HuH-7 (cell line): Measurements from ENCODE around the gene PAFAH1B1.
"Not testable (repeated sequence)": the region's sequence is repeated elsewhere in the genome, so short reads cannot be mapped to it uniquely, and the experiment has no call there.

Experiments
- DNase-seq: peaks from one replicate; pipeline ENCODE4 v3.0.0; 2011; ENCODE audit warnings: low spot score

The PAFAH1B1 gene

DNA sequence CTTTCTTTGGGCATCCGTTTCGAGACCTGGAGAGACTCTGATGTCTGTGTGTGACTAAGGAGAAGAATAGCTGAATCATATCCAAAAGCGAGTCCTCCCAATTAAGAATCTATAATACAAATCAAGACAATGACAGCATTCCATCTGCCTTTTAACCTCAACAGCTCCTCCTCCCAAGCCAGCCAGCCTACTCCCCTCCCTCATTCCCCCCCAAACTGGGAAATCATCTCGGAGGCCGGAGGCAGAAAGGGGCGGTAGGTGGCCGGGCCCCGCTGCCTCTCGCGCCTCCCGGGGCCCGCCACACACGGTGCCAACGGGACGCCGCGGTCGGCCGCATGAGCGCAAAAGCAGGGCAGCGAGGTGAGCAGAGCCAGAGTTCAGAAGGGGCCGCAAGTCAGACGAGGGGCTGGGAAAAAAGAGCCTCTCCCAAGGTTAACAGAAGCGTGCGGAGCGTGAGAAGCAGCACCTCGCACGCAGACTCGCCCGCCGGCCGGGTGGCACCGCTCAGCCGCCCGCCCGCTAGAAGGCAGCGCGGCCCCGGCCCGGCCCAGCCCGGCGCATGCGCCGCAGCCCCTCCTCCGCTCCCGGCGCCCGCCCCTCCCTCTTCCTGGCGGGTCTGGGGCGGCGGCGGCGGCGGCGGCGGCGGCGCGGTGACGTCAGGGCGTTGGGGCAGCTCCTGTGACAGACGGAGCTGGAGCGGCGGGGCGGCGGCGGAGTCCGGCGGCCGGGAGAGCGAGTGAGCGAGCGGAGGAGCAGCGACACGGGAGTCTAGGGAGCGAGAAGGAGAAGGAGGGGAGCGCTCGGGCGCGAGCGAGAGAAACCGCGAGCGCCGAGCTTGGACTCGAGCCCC is at the start of gene PAFAH1B1:
PAFAH1B1 (plus strand) TSS at position 684 of the 850 bp plus-strand sequence. CDS start 44,635 bp downstream, outside the sequence.
- DNase-seq: peak; percentile 76

DNA sequence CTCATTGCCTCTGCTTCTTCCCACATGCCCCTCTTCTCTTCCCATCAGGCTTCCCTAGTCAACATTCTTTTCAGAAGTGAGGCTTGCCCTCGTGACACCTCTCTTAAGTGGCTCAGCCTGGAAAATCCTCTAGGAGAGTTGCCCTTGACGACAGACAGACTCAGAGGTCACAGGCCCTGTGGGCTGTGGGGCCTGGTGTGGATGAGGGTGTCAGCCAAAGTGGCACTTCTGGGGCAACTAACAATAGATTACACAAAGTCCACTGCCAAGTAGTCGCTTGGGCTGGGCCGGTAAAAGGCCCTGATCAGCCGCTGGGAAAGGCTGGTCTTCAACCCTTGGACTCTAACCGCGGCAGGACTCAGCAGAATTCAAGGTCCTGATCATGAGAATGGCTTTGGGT is 48.1 kb upstream of the PAFAH1B1 start:
- no peak for DNase-seq

DNA sequence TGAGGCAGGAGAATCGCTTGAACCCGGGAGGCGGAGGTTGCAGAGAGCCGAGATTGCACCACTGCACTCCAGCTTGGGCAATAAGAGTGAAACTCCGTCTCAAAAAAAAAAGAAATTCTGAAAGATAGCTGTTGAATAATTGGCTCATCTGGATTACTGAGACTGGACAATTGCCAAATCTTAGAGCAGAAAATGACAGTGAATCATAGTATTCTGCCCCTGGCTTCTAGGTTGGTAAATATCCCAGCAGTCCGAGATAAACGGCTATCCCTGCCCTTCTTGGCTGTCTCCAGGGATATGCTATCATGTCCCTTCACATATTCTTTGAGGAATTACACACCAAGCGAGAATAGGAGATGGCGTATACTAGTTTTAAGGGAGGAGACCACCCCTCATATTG is 46.3 kb upstream of the PAFAH1B1 start:
- no peak for DNase-seq

- not testable (repeated sequence) for DNase-seq
Observed at GRCh38 chr17:2548026-2548425, 45.4 kb upstream of the PAFAH1B1 start.

DNA sequence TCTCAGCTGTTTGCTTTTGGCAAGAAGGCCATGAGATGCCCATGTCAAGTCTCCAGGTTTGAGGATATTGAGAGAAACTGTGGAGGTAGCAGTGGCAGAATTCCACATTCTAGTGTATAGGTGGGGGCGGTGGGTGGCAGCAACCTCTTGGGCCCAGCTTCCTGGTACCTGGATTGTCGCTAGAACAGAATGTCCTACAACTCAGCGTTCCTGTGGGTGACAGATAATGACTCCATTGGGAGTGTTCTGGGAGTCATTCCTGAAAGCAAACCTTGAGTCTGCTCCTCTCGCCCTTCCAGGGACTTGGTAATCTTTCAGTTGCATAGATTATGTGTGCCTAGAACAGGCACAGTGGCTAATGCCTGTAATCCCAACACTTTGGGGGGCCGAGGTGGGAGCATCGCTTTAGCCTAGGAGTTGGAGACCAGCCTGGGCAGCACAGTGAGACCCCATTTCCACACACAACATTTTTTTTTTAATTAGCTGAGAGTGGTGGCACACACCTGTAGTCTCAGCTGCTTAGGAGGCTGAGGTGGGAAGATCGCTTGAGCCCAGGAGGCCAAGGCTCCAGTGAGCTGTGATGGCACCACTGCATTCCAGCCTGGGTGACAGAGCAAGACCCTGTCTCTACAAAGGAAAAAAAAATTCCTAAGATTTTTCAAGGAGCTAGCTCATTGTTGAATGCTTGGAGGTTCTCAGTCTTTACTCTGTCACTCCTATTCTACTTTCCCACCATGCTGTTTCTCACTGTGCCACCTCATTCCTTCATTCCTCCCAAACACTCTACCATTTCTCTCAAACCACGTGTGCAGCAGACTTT is 43.9 kb upstream of the PAFAH1B1 start:
- no peak for DNase-seq

DNA sequence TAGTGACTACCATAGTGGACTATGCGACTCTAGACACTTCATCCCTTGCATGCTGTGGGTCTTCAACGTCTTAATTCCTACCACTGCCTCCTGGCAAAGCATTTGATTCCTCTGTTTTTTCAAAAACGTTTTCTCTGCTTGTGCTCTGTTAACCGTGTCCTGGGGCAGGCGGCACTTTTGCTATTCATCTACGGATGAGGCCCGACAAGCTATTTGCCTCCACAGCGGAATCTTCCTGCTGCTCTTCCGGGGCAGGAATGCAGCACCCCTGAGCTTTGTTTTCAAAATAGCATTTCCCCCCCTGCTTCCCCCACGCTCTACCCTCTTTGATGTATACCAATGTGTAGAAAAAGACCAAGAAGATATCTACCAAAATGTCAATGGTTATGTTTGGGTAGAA is 42.0 kb upstream of the PAFAH1B1 start:
- no peak for DNase-seq

DNA sequence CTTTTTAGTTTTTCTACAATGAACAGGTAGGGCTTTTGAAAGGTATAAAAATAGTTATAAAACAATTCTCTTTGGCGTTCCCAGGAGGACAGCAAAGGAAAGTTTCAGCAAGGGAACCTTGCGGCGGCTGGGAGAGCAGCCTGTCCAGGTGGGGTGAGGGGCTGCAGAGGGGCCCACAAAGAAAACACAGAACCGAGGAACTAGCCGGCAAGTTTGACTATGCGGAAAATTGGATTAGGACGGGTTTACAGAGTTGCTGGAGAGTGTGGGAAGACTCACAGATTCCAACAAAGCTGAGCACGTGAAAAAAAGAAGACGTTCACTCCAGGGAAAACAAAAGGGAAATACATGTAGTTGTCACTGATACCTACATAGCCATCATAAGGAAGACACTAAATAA is 41.5 kb upstream of the PAFAH1B1 start:
- DNase-seq: no peak

GRCh38 chr17:2560658-2561057 is 32.8 kb upstream of the PAFAH1B1 start:
- DNase-seq: no peak

GRCh38 chr17:2562162-2562858 is 31.1 kb upstream of the PAFAH1B1 start:
- DNase-seq: no peak

DNA sequence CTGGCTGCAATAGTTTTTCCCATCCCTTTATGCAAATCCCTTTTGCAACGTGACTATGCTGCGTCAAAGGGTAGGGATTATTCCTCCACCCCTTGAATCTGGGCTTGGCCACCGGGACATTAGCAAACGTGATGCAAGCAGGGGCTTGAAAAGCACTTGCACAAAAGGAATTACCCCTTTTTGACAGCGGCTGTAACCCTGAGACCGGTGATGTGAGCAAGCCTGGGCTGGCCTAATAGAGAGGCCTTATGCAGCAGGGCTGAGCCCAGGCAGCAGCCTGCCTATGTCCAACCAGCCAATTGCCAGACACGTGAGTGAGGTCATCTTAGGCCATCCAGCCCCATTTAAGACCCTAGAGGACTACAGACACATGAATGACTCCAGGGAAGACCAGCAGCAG is 30.4 kb upstream of the PAFAH1B1 start:
- no peak for DNase-seq

- no peak for DNase-seq
Observed at GRCh38 chr17:2563543-2563942, 29.9 kb upstream of the PAFAH1B1 start.

DNA sequence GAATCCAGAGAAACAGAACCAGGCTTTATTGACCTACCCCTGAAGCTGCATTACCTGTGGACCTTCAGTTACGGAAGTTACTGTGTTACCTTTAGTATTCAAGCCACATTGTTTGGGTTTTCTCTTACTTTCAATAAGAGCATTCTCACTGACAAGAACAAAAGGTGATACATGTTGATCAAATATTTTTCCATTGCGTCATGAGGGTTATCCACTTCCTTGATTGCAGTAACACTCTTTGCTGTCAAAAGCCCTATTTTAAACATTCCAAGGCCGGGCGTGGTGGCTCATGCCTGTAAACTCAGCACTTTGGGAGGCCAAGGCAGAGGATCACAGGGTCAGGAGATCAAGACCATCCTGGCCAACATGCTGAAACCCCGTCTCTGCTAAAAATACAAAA is 28.6 kb upstream of the PAFAH1B1 start:
- no peak for DNase-seq

- no peak for DNase-seq
Observed at GRCh38 chr17:2566056-2566455, 27.4 kb upstream of the PAFAH1B1 start.

DNA sequence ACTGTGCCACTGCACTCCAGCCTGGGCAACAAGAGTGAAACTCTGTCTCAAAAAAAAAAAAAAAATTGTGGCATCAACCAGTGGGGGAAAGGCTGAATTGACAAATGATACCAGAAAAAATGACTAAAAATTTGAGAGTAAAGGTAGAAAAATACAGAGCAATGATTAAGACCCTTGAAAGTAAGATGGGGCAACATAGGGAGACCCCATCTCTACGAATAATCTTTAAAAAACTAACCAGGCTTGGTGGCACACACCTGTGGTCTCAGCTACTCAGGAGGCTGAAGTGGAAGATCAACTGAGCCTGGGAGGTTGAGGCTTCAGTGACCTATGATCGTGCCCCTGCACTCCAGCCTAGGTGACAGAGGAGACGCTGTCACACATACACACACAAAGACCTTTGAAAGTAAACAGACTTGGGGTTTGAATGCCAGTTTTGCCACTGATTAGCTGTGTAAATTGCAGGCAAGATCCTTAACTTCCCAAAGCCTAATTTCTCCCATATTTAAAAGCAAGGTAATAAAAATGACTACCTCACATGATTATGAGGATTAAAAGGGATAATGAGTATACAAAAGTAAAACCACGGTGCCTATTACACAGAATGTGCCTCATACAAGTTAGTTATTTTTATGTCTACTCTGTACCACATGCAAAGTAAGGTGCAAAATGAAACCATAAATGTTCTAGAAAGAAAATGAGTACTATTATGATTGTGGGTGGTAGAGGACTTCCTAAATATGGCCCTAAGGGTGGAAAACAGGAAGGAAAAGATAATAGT is 21.7 kb upstream of the PAFAH1B1 start:
- no peak for DNase-seq

DNA sequence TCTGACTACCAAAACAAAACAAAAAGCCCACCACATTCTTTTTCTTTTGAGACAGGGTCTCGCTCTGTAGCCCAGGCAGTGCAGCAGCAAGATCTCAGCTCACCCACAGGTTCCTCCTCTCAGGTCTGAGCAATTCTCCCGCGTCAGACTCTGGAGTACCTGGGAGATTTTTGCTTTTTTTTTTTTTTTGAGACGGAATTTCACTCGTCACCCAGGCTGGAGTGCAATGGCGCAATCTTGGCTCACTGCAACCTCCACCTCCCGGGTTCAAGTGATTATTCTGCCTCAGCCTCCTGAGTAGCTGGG is 21.2 kb upstream of the PAFAH1B1 start:
- DNase-seq: not testable (repeated sequence)

DNA sequence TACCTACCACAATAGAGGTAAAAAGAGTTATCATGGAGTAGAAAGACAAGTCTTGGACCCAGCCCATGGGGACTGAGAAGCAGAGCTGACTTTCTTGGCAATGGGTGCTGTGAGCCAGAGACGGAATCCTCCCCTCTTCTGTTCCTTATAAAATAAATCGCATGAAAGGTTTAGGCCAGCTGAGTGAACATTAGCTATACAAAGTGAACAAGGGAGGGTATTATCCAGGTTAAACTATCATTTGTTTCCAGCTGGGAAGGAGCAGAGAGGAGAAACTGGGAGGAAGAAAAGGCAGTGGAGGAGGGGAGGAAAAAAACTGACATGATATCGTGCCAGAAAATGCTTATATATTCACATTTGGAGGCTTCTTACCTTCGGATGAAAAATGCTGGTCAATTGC is 13.3 kb upstream of the PAFAH1B1 start:
- DNase-seq: no peak

DNA sequence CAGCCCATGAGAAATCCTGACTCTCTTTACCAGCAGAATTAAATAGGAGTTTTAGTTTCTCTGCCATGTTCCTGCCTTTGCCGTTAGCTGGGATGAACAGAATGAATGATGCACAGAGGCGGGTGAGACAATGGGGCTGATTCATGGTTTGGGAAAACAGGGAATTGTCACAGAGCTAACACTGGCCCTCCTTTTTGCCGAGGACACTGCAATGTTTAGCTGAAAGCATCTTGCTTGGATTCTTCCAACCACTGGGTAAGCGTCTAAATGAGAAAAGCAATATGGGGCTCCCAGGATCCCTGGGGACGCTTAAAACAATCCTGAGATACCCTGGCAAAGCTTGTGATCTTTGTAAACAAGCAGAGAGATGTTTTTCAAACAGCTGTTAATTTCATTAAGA is 12.8 kb upstream of the PAFAH1B1 start:
- DNase-seq: no peak

GRCh38 chr17:2582493-2582892 is 11.0 kb upstream of the PAFAH1B1 start:
- DNase-seq: no peak

DNA sequence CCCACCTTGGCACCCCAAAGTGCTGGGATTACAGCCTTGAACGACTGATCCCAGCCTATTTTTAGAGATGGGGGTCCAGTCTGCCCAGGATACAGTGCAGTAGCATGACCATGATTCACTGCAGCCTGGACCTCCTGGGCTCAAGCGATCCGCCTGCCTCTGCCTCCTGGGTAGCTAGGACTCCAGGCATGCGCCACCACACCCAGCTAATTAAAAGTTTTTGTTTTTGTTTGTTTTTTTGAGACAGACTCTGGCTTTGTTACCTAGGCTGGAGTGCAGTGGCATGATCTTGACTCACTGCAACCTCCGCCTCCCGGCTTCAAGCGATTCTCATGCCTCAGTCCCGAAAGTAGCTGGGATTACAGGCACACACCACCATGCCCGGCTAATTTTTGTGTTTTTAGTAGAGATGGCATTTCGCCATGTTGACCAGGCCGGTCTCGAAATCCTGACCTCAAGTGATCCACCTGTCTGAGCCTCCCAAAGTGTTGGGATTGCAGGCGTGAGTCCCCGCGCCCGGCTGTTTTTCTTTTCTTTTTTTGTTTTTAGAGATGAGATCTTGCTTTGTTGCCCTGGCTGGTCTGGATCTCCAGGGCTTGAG is 2.3 kb upstream of the PAFAH1B1 start:
- DNase-seq: no peak

DNA sequence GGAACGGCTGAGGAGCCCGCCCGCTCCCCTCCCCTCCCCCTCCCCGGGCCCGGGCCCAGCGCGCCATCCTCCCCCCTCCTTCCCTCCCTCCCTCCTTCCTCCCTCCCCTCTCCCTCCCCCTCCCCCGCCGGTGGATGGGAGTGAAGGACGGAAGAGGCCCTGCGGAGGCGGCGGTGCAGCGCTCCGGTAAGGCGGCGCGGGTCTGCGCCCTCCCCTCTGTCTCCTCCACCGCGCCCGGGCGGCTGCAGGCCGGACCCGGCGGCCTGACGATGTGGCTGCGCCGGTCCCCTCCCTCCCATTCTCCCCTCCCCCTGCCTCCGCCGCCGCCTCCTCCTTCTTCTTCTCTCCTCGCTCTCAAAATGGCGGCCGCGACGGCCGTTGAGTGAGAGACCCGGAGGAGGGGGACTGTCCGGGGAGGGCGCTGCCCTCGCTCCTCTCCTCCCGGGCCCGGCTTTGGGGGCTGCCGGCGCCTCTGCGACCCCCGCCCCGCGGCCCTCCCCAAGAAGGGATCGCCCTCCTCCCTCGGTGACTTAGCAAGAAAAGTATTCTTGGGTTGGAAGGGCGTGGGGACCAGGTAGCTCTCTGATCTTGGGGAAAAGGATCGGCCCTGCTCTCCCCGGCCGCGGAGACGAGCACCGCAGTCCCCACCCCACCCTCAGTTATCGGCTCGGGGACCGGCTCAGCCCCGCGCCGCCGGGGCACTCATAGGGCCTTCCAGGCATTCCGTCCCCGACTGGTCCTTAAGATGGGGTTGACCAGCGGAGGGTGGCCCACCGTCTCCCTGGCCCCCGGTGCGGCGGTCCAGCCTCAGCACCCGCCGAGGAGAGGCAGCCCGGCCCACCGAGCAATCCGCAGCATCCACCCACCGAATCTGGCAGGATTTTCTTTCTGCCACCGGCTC is 617 bp downstream of the PAFAH1B1 start:
- peak; percentile 55 for DNase-seq
